ENCODE results near the gene TPGS1.

Gene TPGS1

GRCh38 chr19:519449-519865, 12.2 kb downstream of the TPGS1 start:
- no peak overlapping the region for H3K4me3 Mint-ChIP-seq
- H3K27me3 Mint-ChIP-seq, result no peaks in the 10 kb centered on the region
- no peak for DNase-seq
- peaks cover 18% of the 10 kb centered on the region for H3K4me1 Mint-ChIP-seq
- no peak overlapping the region for H3K27ac Mint-ChIP-seq
- peak; percentile 39 for ATAC-seq
- no peaks in the 10 kb centered on the region for H3K9me3 Mint-ChIP-seq

GRCh38 chr19:522726-523125, 15.4 kb downstream of the TPGS1 start:
- H3K4me3 Mint-ChIP-seq, result no peak overlapping the region
- H3K27ac Mint-ChIP-seq, result no peak overlapping the region
- DNase-seq, result no peak
- H3K9me3 Mint-ChIP-seq, result no peaks in the 10 kb centered on the region
- no peaks in the 10 kb centered on the region for H3K27me3 Mint-ChIP-seq
- peaks cover 9% of the 10 kb centered on the region for H3K4me1 Mint-ChIP-seq
- no peak for ATAC-seq

GRCh38 chr19:524062-524674, 16.9 kb downstream of the TPGS1 start:
- ATAC-seq, result peak; percentile 47
- Mint-ChIP-seq H3K27me3 (no peaks in the 10 kb centered on the region), H3K4me3 (no peak overlapping the region), H3K4me1 (peaks cover 18% of the 10 kb centered on the region), H3K9me3 (no peaks in the 10 kb centered on the region), H3K27ac (no peak overlapping the region)
- no peak for DNase-seq

GRCh38 chr19:525029-525428, 17.7 kb downstream of the TPGS1 start:
- Mint-ChIP-seq H3K27me3 (no peaks in the 10 kb centered on the region), H3K4me3 (no peak overlapping the region), H3K4me1 (peaks cover 20% of the 10 kb centered on the region), H3K9me3 (no peaks in the 10 kb centered on the region), H3K27ac (peak overlapping the region in 1 of 2 donors; percentile 95)
- ATAC-seq (no peak), DNase-seq (no peak)

GRCh38 chr19:525857-526419, 18.6 kb downstream of the TPGS1 start:
- ATAC-seq, result no peak
- Mint-ChIP-seq H3K4me1 (peaks cover 26% of the 10 kb centered on the region), H3K4me3 (no peak overlapping the region), H3K27me3 (no peaks in the 10 kb centered on the region), H3K9me3 (no peaks in the 10 kb centered on the region), H3K27ac (peak overlapping the region in 1 of 2 donors; percentile 83)
- DNase-seq, result no peak

GRCh38 chr19:530134-531008, 23.1 kb downstream of the TPGS1 start:
- ATAC-seq (no peak), DNase-seq (no peak)
- H3K27me3 Mint-ChIP-seq, result no peaks in the 10 kb centered on the region
- peak overlapping the region; percentile 54 to 61 for H3K27ac Mint-ChIP-seq
- peak overlapping the region; percentile 83 to 86 for H3K4me3 Mint-ChIP-seq
- no peaks in the 10 kb centered on the region for H3K9me3 Mint-ChIP-seq
- peaks cover 43% of the 10 kb centered on the region for H3K4me1 Mint-ChIP-seq

GRCh38 chr19:531009-531752, 23.9 kb downstream of the TPGS1 start:
- DNase-seq, result peak; percentile 91 to 97
- H3K9me3 Mint-ChIP-seq, result no peaks in the 10 kb centered on the region
- no peaks in the 10 kb centered on the region for H3K27me3 Mint-ChIP-seq
- H3K4me3 Mint-ChIP-seq, result peak overlapping the region; percentile 83 to 86
- peak; percentile 81 for ATAC-seq
- H3K27ac Mint-ChIP-seq, result peak overlapping the region; percentile 54 to 80
- peaks cover 41% of the 10 kb centered on the region for H3K4me1 Mint-ChIP-seq

- Mint-ChIP-seq H3K4me3 (peak within 1 kb of the TSS; percentile 90), H3K27ac (peak within 1 kb of the TSS; percentile 85 to 88), H3K9me3 (no peaks in the 10 kb centered on the region), H3K27me3 (no peaks in the 10 kb centered on the region), H3K4me1 (peaks cover 41% of the 10 kb centered on the region)
- no peak for DNase-seq
- peak; percentile 2 for ATAC-seq
These were observed 24.7 kb downstream of the TPGS1 start, which contains the start of gene CDC34 for GRCh38 chr19:531753-532560. Gene CDC34, plus strand, starts transcription at chr19:531760. Its CDS starts 172 bp downstream, at chr19:531932.

- H3K9me3 Mint-ChIP-seq, result no peaks in the 10 kb centered on the region
- DNase-seq (peak; percentile 48 to 52), ATAC-seq (peak; percentile 3)
- no peaks in the 10 kb centered on the region for H3K27me3 Mint-ChIP-seq
- H3K27ac Mint-ChIP-seq, result peak overlapping the region; percentile 89 to 91
- H3K4me3 Mint-ChIP-seq, result peak overlapping the region; percentile 90
- H3K4me1 Mint-ChIP-seq, result peaks cover 41% of the 10 kb centered on the region
These were observed 25.5 kb downstream of the TPGS1 start for GRCh38 chr19:532561-533363.

- Mint-ChIP-seq H3K27me3 (no peaks in the 10 kb centered on the region), H3K9me3 (no peaks in the 10 kb centered on the region), H3K27ac (peak overlapping the region in 1 of 2 donors; percentile 93), H3K4me1 (peaks cover 36% of the 10 kb centered on the region), H3K4me3 (peak overlapping the region; percentile 90)
- no peak for DNase-seq
- no peak for ATAC-seq
These were observed 26.2 kb downstream of the TPGS1 start for GRCh38 chr19:533364-534058.

- DNase-seq (no peak), ATAC-seq (no peak)
- peak overlapping the region; percentile 90 for H3K4me3 Mint-ChIP-seq
- H3K27ac Mint-ChIP-seq, result peak overlapping the region in 1 of 2 donors; percentile 74
- H3K9me3 Mint-ChIP-seq, result no peaks in the 10 kb centered on the region
- H3K4me1 Mint-ChIP-seq, result peaks cover 33% of the 10 kb centered on the region
- H3K27me3 Mint-ChIP-seq, result no peaks in the 10 kb centered on the region
These were observed 26.8 kb downstream of the TPGS1 start for GRCh38 chr19:534088-534487.

GRCh38 chr19:535017-535835, 27.9 kb downstream of the TPGS1 start:
- peak overlapping the region; percentile 40 to 91 for H3K27ac Mint-ChIP-seq
- no peak for ATAC-seq

More at GRCh38 chr19:535017-535835, 27.9 kb downstream of the TPGS1 start:
- no peaks in the 10 kb centered on the region for H3K9me3 Mint-ChIP-seq
- peaks cover 28% of the 10 kb centered on the region for H3K4me1 Mint-ChIP-seq
- H3K4me3 Mint-ChIP-seq, result peak overlapping the region in 1 of 2 donors; percentile 72
- DNase-seq, result no peak
- no peaks in the 10 kb centered on the region for H3K27me3 Mint-ChIP-seq
